OCI-LY1 (cell line): ENCODE measurements around the gene FAM107B.

Experiments used
- H2AFZ ChIP-seq: fragments of 200-600 bp; sonication (generic), shearing (Covaris generic); 2 replicates; pipeline ENCODE4 v1.6.0; 2014; ENCODE audit warnings: antibody characterized with exemption, mild to moderate bottlenecking, low read length
- H3F3A ChIP-seq: fragments of 200-600 bp; sonication (generic), shearing (Covaris generic); 2 replicates; pipeline ENCODE4 v1.6.0; 2014; ENCODE audit warnings: mild to moderate bottlenecking, antibody characterized with exemption, low read length, moderate library complexity; ENCODE audit not compliant: insufficient read depth
- H3K27ac ChIP-seq: fragments of 200-600 bp; sonication (generic); 2 replicates; pipeline ENCODE4 v1.5.1; 2014; ENCODE audit warnings: low read length, mixed run types, mild to moderate bottlenecking, low read depth; ENCODE audit not compliant: poor library complexity, severe bottlenecking
- H3K27me3 ChIP-seq: fragments of 200-600 bp; sonication (generic); 2 replicates; pipeline ENCODE4 v1.6.0; 2014; ENCODE audit warnings: antibody characterized with exemption, mild to moderate bottlenecking, low read length, moderate library complexity; ENCODE audit not compliant: insufficient read depth
- H3K36me3 ChIP-seq: fragments of 200-600 bp; sonication (generic); 2 replicates; pipeline ENCODE4 v1.6.1; 2014; ENCODE audit warnings: mild to moderate bottlenecking, antibody characterized with exemption, low read length, moderate library complexity, mixed read lengths; ENCODE audit not compliant: insufficient read depth
- H3K4me1 ChIP-seq: fragments of 200-600 bp; sonication (generic); 2 replicates; pipeline ENCODE4 v1.5.1; 2014; ENCODE audit warnings: mild to moderate bottlenecking, low read length, moderate library complexity; ENCODE audit not compliant: insufficient read depth, severe bottlenecking
- H3K4me2 ChIP-seq: fragments of 200-600 bp; sonication (generic), shearing (Covaris generic); 2 replicates; pipeline ENCODE4 v1.6.1; 2014; ENCODE audit warnings: low read length
- H3K4me3 ChIP-seq: fragments of 200-600 bp; sonication (generic); 2 replicates; pipeline ENCODE4 v1.5.1; 2014; ENCODE audit warnings: low read length, low read depth, mild to moderate bottlenecking, mixed read lengths; ENCODE audit not compliant: poor library complexity, severe bottlenecking
- H3K79me2 ChIP-seq: fragments of 200-600 bp; shearing (Covaris generic); 2 replicates; pipeline ENCODE4 v1.6.1; 2016; ENCODE audit warnings: mixed run types, low read length, mixed read lengths; ENCODE audit not compliant: insufficient read depth
- H3K9ac ChIP-seq: fragments of 200-600 bp; sonication (generic), shearing (Covaris generic); 2 replicates; pipeline ENCODE4 v1.6.1; 2014; ENCODE audit warnings: mild to moderate bottlenecking, low read length, mixed read lengths
- H3K9me2 ChIP-seq: fragments of 200-600 bp; sonication (generic), shearing (Covaris generic); 2 replicates; pipeline ENCODE4 v1.6.1; 2014; ENCODE audit warnings: low read depth, mild to moderate bottlenecking, low read length, mixed read lengths
- H3K9me3 ChIP-seq: fragments of 200-600 bp; shearing (Covaris generic); 2 replicates; pipeline ENCODE4 v1.6.1; 2014; ENCODE audit warnings: low read length, mixed read lengths
- H4K20me1 ChIP-seq: fragments of 200-600 bp; sonication (generic), shearing (Covaris generic); 2 replicates; pipeline ENCODE4 v1.6.0; 2016; ENCODE audit warnings: mild to moderate bottlenecking, low read length; ENCODE audit not compliant: insufficient read depth
- CTCF ChIP-seq: fragments of 200-600 bp; sonication (generic), shearing (Covaris generic); IDR thresholded peaks from 2 replicates; pipeline ENCODE4 v1.5.1; 2017; ENCODE audit warnings: mild to moderate bottlenecking, antibody characterized with exemption, low read length, moderate library complexity, mixed read lengths
- EZH2 ChIP-seq: fragments of 200-600 bp; sonication (generic), shearing (Covaris generic); IDR thresholded peaks from 2 replicates; pipeline ENCODE4 v1.8.0; 2017; ENCODE audit warnings: borderline replicate concordance, mixed run types, mild to moderate bottlenecking, antibody characterized with exemption, low read length, moderate library complexity, mixed read lengths

FAM107B gene

DNA sequence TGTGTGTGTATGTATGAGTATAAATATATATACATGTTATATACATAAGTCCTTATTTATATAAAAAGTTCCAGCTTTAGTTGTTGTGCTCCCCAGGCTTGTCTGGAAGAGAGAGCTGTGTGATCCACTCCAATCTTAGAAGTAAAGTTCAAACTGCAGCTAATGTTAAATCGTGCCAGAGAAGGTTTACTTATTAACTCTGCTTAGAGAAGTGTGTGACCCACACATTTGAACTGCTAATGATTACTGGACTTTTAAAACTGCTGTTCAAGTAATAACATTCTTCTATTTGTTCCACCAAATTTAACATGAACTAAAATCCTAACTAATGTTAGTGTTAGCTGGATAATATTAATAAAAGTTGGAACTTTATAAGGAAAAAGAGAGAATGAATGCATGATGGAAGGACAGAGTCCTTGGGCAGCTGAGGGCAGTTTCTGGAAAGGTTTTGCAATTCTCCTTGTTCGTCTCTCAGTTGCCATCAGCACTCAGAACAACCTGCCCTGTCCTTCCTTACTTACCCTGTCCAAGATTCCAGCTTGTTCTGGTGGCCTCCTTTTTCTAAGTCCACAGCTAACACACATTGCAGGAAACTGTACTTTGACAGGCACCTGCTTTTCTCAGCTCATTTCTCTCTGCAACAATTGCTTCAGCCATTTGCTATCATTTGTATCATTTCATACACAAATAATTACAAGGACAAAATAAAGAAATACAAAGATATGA is 162.6 kb downstream of the FAM107B start:
- peaks cover 41% of the 10 kb centered on the region for H3K4me1 ChIP-seq

DNA sequence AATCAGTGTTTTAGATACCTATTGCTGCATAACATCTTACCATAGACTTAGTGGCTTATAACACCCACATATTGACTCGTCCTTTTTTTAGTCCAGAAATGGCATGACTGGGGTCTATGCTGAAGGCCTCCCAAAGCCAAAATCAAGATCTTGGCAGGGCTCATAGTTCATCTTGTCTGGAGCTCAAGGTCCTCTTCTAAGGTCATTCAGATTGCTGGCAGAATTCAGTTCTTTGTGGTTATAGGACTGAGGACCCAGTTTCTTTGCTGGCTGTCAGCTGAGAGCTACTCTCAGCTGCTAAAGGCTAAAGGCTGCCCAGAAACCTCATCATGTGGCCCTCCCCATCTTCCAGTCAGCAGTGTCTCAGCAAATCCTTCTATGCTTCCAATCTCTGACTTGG is 165.5 kb downstream of the FAM107B start:
- Histone ChIP-seq H3K36me3 (no peaks in the 10 kb centered on the region), H3K9me2 (no peaks in the 10 kb centered on the region), H3K79me2 (no peaks in the 10 kb centered on the region), H3K4me2 (peak overlapping the region; percentile 36), H3K4me3 (no peak overlapping the region), H3K9ac (no peak overlapping the region), H3K9me3 (no peaks in the 10 kb centered on the region), H3F3A (no peaks in the 10 kb centered on the region), H4K20me1 (no peaks in the 10 kb centered on the region), H2AFZ (no peak overlapping the region), H3K4me1 (peaks cover 45% of the 10 kb centered on the region), H3K27ac (peak overlapping the region; percentile 86), H3K27me3 (no peaks in the 10 kb centered on the region)
- TF ChIP-seq CTCF, result no peak
- no peak for TF ChIP-seq EZH2

More for the DNA sequence above, 162.6 kb downstream of the FAM107B start:
- Histone ChIP-seq H4K20me1 (no peaks in the 10 kb centered on the region), H3K4me2 (no peak overlapping the region), H3K9me2 (no peaks in the 10 kb centered on the region), H3K27ac (peak overlapping the region; percentile 26), H2AFZ (no peak overlapping the region), H3K4me3 (no peak overlapping the region), H3F3A (no peaks in the 10 kb centered on the region), H3K9ac (no peak overlapping the region), H3K36me3 (no peaks in the 10 kb centered on the region), H3K79me2 (no peaks in the 10 kb centered on the region), H3K27me3 (no peaks in the 10 kb centered on the region), H3K9me3 (no peaks in the 10 kb centered on the region)
- TF ChIP-seq CTCF, result no peak
- TF ChIP-seq EZH2, result no peak

- H3F3A ChIP-seq, result no peaks in the 10 kb centered on the region
- peaks cover 43% of the 10 kb centered on the region for H3K4me1 ChIP-seq
- H3K9me2 ChIP-seq, result no peaks in the 10 kb centered on the region
- H3K27me3 ChIP-seq, result no peaks in the 10 kb centered on the region
- H4K20me1 ChIP-seq, result no peaks in the 10 kb centered on the region
- peaks cover 2% of the 10 kb centered on the region for H3K79me2 ChIP-seq
- H3K36me3 ChIP-seq, result 0 out of 2 replicates have a peak, but pooled peaks cover under 1% of the 10 kb centered on the region
- 0 out of 2 replicates have a peak overlapping the region, but pooled peaks have one; percentile 7 for H2AFZ ChIP-seq
- H3K4me2 ChIP-seq, result peak overlapping the region; percentile 36
- no peak for TF ChIP-seq EZH2
- TF ChIP-seq CTCF, result no peak
- H3K9ac ChIP-seq, result peak overlapping the region; percentile 28; the same call in 1 of the 2 replicates
- H3K4me3 ChIP-seq, result peak overlapping the region; percentile 13
- H3K27ac ChIP-seq, result peak overlapping the region; percentile 86
- no peaks in the 10 kb centered on the region for H3K9me3 ChIP-seq
These were observed 166.2 kb downstream of the FAM107B start for GRCh38 chr10:14608381-14609001.
